ENCODE results near the gene SLC30A9. TPM values are rescaled to one million over a fixed set of nuclear protein-coding genes. Genes with fewer than 3 reads are reported as not detected.

Gene SLC30A9
- total RNA-seq, 2 donors from 2014 or later, result 66.9 to 78.0 TPM

DNA sequence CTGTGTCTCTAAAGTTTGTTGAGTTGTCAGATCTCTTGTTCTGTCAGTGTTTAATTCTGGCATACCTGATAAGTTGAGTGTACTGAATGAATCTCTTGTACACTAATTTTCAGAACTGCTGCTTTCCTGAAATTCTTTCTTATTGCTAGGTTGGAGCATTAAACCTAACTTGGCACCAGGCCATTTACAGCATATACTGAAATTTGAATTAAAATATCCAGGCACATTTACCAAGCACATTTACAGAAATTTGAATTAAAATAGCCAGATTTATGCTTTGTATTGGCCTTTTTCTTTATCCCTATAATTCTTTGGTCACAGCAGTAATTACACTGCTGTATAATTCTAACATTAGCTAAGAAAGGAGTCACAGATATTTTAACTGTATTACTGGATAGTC, 46.2 kb upstream of the SLC30A9 start:
- H3K36me3 Mint-ChIP-seq (ENCODE audit: low read depth), result peaks cover 63% of the 10 kb centered on the region
- H3K36me3 ChIP-seq (ENCODE audit: control insufficient read depth, insufficient read depth, low read length), result peaks cover 87% of the 10 kb centered on the region

GRCh38 chr4:41949531-41949930, 40.8 kb upstream of the SLC30A9 start:
- H3K36me3 Mint-ChIP-seq (ENCODE audit: low read depth), result peaks cover 49% of the 10 kb centered on the region

More for the DNA sequence above, 46.2 kb upstream of the SLC30A9 start:
- no peaks in the 10 kb centered on the region for H3K4me1 Mint-ChIP-seq
- H3K27me3 ChIP-seq (ENCODE audit: control insufficient read depth, insufficient read depth, low read length, poor library complexity, severe bottlenecking), result no peaks in the 10 kb centered on the region
- H3K4me3 ChIP-seq (ENCODE audit: low read length), result no peak overlapping the region
- no peaks in the 10 kb centered on the region for H3K9me3 ChIP-seq (ENCODE audit: control insufficient read depth, low read length)
- H3K27ac ChIP-seq (ENCODE audit: low read depth, low read length), result no peak overlapping the region
- no peak for DNase-seq
- H3K27me3 Mint-ChIP-seq (ENCODE audit: insufficient read depth), result no peaks in the 10 kb centered on the region
- no peak overlapping the region for H3K4me3 Mint-ChIP-seq
- no peaks in the 10 kb centered on the region for H3K9me3 Mint-ChIP-seq
- no peak overlapping the region for H3K9ac ChIP-seq (ENCODE audit: extremely low read depth, low read length, poor library complexity, severe bottlenecking)
- no peak for TF ChIP-seq CTCF (conservative IDR thresholded peaks at IDR 0.05)
- no peak overlapping the region for H3K27ac Mint-ChIP-seq
- no peaks in the 10 kb centered on the region for H3K4me1 ChIP-seq (ENCODE audit: control insufficient read depth, insufficient read depth, low read length)

DNA sequence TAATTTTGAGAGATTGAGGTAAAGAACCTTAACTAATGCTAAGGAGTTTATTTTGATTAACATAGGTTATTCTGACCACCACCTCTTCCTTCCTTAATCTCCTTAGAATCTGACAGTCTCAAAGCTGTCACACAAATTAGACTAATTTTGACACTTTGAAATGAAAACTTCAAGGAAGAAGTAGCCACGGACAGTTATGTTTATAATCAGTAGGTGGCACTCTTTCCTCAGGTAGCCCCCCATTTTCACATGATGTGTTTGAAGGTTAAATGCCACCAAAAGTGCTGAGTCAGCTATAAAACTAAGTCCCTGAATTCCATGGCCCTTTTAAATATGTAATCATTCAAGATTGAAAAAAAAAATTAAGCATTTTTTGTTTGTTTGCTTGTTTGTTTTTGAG, 32.7 kb upstream of the SLC30A9 start:
- Mint-ChIP-seq H3K4me1 (no peaks in the 10 kb centered on the region), H3K4me3 (no peak overlapping the region), H3K27me3 (ENCODE audit: insufficient read depth) (no peaks in the 10 kb centered on the region), H3K36me3 (ENCODE audit: low read depth) (peaks cover 22% of the 10 kb centered on the region), H3K9me3 (no peaks in the 10 kb centered on the region), H3K27ac (no peak overlapping the region)
- WGBS, 2 experiments (ENCODE audit: insufficient coverage in 1 of 2, insufficient read length in 1 of 2), result 56 to 60% methylated on average over 1 of the region's 1 CpG
- Histone ChIP-seq H3K27ac (ENCODE audit: low read depth, low read length) (no peak overlapping the region), H3K27me3 (ENCODE audit: control insufficient read depth, insufficient read depth, low read length, poor library complexity, severe bottlenecking) (no peaks in the 10 kb centered on the region), H3K4me1 (ENCODE audit: control insufficient read depth, insufficient read depth, low read length) (no peaks in the 10 kb centered on the region), H3K36me3 (ENCODE audit: control insufficient read depth, insufficient read depth, low read length) (peaks cover 44% of the 10 kb centered on the region), H3K9me3 (ENCODE audit: control insufficient read depth, low read length) (no peaks in the 10 kb centered on the region), H3K4me3 (ENCODE audit: low read length) (no peak overlapping the region), H3K9ac (ENCODE audit: extremely low read depth, low read length, poor library complexity, severe bottlenecking) (no peak overlapping the region)
- no peak for DNase-seq
- peak; percentile 82 for TF ChIP-seq CTCF (conservative IDR thresholded peaks at IDR 0.05)

More at GRCh38 chr4:41949531-41949930, 40.8 kb upstream of the SLC30A9 start:
- Histone ChIP-seq H3K36me3 (ENCODE audit: control insufficient read depth, insufficient read depth, low read length) (peaks cover 86% of the 10 kb centered on the region), H3K27me3 (ENCODE audit: control insufficient read depth, insufficient read depth, low read length, poor library complexity, severe bottlenecking) (no peaks in the 10 kb centered on the region), H3K27ac (ENCODE audit: low read depth, low read length) (no peak overlapping the region), H3K4me3 (ENCODE audit: low read length) (no peak overlapping the region), H3K9ac (ENCODE audit: extremely low read depth, low read length, poor library complexity, severe bottlenecking) (no peak overlapping the region), H3K9me3 (ENCODE audit: control insufficient read depth, low read length) (no peaks in the 10 kb centered on the region), H3K4me1 (ENCODE audit: control insufficient read depth, insufficient read depth, low read length) (no peaks in the 10 kb centered on the region)
- TF ChIP-seq CTCF (conservative IDR thresholded peaks at IDR 0.05), result no peak
- H3K4me1 Mint-ChIP-seq, result no peaks in the 10 kb centered on the region
- no peak overlapping the region for H3K27ac Mint-ChIP-seq
- no peaks in the 10 kb centered on the region for H3K27me3 Mint-ChIP-seq (ENCODE audit: insufficient read depth)
- no peak overlapping the region for H3K4me3 Mint-ChIP-seq
- no peak for DNase-seq
- H3K9me3 Mint-ChIP-seq, result no peaks in the 10 kb centered on the region
- 96% methylated on average over 2 to 3 of the region's 3 CpGs for WGBS, 2 experiments (ENCODE audit: insufficient coverage in 1 of 2, insufficient read length in 1 of 2)
